Measurements from ENCODE around the gene KCNK1. TPM values are rescaled to one million over a fixed set of nuclear protein-coding genes. Genes with fewer than 3 reads are reported as not detected.
A peak's percentile ranks its signal among the peaks of the same experiment; 100 is the strongest.

KCNK1 gene
- 9.7 TPM for total RNA-seq
- long read RNA-seq, transcript KCNK1-202 (3 exons, 2,161 nt), result major isoform, 25 of 33 reads
- long read RNA-seq, partial matches to known transcripts, result 1 of 33 reads
- long read RNA-seq, other reads (novel, unspliced or antisense), result 7 of 33 reads

DNA sequence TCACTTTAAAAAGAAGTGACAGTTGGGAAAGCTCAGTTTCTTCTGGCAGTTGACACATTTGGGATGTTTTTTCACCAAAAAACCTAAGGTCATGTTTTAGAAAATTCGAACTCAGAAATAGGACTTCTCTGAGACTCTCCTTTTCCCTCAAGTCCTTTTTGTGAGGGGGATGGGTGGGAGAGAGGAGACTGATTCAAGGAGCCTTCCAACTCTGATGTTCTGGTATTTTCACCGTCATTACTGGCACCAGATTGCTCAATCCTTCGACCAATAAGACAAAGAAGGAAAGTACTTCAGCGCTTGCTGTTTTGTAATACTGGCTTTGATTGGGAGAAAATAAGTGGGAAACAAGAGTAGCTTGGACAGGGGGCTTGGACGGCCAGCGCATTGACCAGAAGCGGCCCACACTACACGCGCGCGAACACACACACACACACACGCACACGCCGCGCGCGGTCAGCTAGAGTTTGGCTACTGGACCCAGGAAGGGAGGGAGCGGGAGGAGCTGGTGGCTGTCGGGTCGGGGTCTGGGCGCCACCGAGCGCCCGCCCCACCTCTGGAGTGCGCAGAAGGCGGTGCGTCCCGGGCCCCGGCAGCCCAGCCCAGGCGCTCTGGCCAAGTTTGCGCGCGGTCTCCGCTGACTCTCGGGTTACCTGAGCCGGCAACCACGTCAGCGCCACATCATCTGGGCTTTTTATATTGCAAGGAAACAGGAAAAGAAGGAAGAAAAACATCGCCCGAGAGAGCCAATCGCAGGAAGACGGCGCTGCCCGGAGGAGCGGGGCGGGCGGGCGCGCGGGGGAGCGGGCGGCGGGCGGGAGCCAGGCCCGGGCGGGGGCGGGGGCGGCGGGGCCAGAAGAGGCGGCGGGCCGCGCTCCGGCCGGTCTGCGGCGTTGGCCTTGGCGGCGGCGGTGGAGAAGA is at the start of gene KCNK1:
KCNK1 (plus strand) TSS at position 855 of the 921 bp plus-strand sequence; CDS start at position 921, 66 bp downstream.
- ATAC-seq, result peak; percentile 92 to 93
- intact Hi-C loops (cut with DNase I), result no loop called here

GRCh38 chr1:233565313-233565712 is 48.6 kb upstream of the KCNK1 start:
- H3K27me3 ChIP-seq (ENCODE audit: low read depth), result no peaks in the 10 kb centered on the region
- H3K4me3 ChIP-seq, result no peak overlapping the region
- H3K36me3 ChIP-seq, result no peaks in the 10 kb centered on the region
- no peak for ATAC-seq
- no peaks in the 10 kb centered on the region for H3K4me1 ChIP-seq
- H3K9me3 ChIP-seq, result peaks cover 16% of the 10 kb centered on the region
- no peak overlapping the region for H3K27ac ChIP-seq
- no peak for DNase-seq
- TF ChIP-seq, protein P1, sequence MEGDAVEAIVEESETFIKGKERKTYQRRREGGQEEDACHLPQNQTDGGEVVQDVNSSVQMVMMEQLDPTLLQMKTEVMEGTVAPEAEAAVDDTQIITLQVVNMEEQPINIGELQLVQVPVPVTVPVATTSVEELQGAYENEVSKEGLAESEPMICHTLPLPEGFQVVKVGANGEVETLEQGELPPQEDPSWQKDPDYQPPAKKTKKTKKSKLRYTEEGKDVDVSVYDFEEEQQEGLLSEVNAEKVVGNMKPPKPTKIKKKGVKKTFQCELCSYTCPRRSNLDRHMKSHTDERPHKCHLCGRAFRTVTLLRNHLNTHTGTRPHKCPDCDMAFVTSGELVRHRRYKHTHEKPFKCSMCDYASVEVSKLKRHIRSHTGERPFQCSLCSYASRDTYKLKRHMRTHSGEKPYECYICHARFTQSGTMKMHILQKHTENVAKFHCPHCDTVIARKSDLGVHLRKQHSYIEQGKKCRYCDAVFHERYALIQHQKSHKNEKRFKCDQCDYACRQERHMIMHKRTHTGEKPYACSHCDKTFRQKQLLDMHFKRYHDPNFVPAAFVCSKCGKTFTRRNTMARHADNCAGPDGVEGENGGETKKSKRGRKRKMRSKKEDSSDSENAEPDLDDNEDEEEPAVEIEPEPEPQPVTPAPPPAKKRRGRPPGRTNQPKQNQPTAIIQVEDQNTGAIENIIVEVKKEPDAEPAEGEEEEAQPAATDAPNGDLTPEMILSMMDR (IDR thresholded peaks at IDR 0.05), result no peak
- intact Hi-C loops (cut with DNase I), result no loop called here

More for the DNA sequence above, at the start of gene KCNK1:
- Histone ChIP-seq H3K9me3 (no peaks in the 10 kb centered on the region), H3K36me3 (no peaks in the 10 kb centered on the region), H3K27ac (peak within 1 kb of the TSS; percentile 78), H3K4me1 (no peaks in the 10 kb centered on the region), H3K27me3 (ENCODE audit: low read depth) (peaks cover 21% of the 10 kb centered on the region), H3K4me3 (peak within 1 kb of the TSS; percentile 60)
- TF ChIP-seq, protein P1 (IDR thresholded peaks at IDR 0.05), result no peak
- DNase-seq, result peak; percentile 87

- Histone ChIP-seq H3K27me3 (ENCODE audit: low read depth) (no peaks in the 10 kb centered on the region), H3K9me3 (peaks cover 7% of the 10 kb centered on the region), H3K4me1 (no peaks in the 10 kb centered on the region), H3K27ac (no peak overlapping the region), H3K36me3 (no peaks in the 10 kb centered on the region), H3K4me3 (no peak overlapping the region)
- DNase-seq (no peak), ATAC-seq (no peak)
- intact Hi-C loops (cut with DNase I), result no loop called here
- TF ChIP-seq, protein P1 (IDR thresholded peaks at IDR 0.05), result no peak
Measured at GRCh38 chr1:233566886-233567285, 47.0 kb upstream of the KCNK1 start.

- no peak for DNase-seq
- no peak for ATAC-seq
- Histone ChIP-seq H3K27ac (no peak overlapping the region), H3K9me3 (no peaks in the 10 kb centered on the region), H3K27me3 (ENCODE audit: low read depth) (no peaks in the 10 kb centered on the region), H3K36me3 (no peaks in the 10 kb centered on the region), H3K4me1 (no peaks in the 10 kb centered on the region), H3K4me3 (no peak overlapping the region)
- TF ChIP-seq, protein P1 (IDR thresholded peaks at IDR 0.05), result no peak
- intact Hi-C loops (cut with DNase I), result no loop called here
Measured at GRCh38 chr1:233569636-233570035, 44.3 kb upstream of the KCNK1 start.

GRCh38 chr1:233570216-233570615 is 43.7 kb upstream of the KCNK1 start:
- no peak overlapping the region for H3K4me3 ChIP-seq
- no peaks in the 10 kb centered on the region for H3K36me3 ChIP-seq
- intact Hi-C loops (cut with DNase I), result no loop called here
- H3K9me3 ChIP-seq, result no peaks in the 10 kb centered on the region
- ATAC-seq, result no peak
- DNase-seq, result no peak
- no peaks in the 10 kb centered on the region for H3K4me1 ChIP-seq
- H3K27ac ChIP-seq, result no peak overlapping the region
- TF ChIP-seq, protein P1 (IDR thresholded peaks at IDR 0.05), result no peak
- no peaks in the 10 kb centered on the region for H3K27me3 ChIP-seq (ENCODE audit: low read depth)

Data from lower lobe of right lung (tissue), 2 donors.